Neutrophil (primary cell): ENCODE data around the gene TSPAN8.

ENCODE experiments used
- H3K27ac ChIP-seq: fragments of 200-600 bp; sonication (generic); 2 replicates; pipeline ENCODE4 v1.5.1; 2016; ENCODE audit warnings: mild to moderate bottlenecking, moderate library complexity
- H3K27me3 ChIP-seq: fragments of 200-600 bp; sonication (generic); 2 replicates; pipeline ENCODE4 v1.6.0; 2016; ENCODE audit warnings: mild to moderate bottlenecking
- H3K36me3 ChIP-seq: fragments of 200-600 bp; sonication (generic); 2 replicates; pipeline ENCODE4 v1.5.1; 2017
- H3K4me1 ChIP-seq, 2 experiments: fragments of 200-600 bp in 1 of 2; sonication (generic) in 1 of 2; 1 replicate in 1 of 2; 2 replicates in 1 of 2; pipeline versions ENCODE4 v1.5.1 to v1.6.1; 2013 to 2016; ENCODE audit warnings: low read depth in 1 of 2, low read length in 1 of 2, mild to moderate bottlenecking in 1 of 2, moderate library complexity in 1 of 2; ENCODE audit not compliant: control insufficient read depth in 1 of 2, insufficient read depth in 1 of 2
- H3K4me3 ChIP-seq, 2 experiments: fragments of 200-600 bp in 1 of 2; sonication (generic) in 1 of 2; 1 replicate in 1 of 2; 2 replicates in 1 of 2; pipeline ENCODE4 v1.5.1; 2013 to 2016; ENCODE audit warnings: low read depth in 1 of 2, low read length in 1 of 2, mild to moderate bottlenecking in 1 of 2, moderate library complexity in 1 of 2
- H3K9me3 ChIP-seq: fragments of 200-600 bp; sonication (generic); 2 replicates; pipeline ENCODE4 v1.5.1; 2016
- TF ChIP-seq, protein P1 (sequence below): fragments of 200-600 bp; sonication (generic); IDR thresholded peaks from 2 replicates; pipeline ENCODE4 v1.5.1; 2016; ENCODE audit warnings: antibody characterized with exemption

TSPAN8 gene

DNA sequence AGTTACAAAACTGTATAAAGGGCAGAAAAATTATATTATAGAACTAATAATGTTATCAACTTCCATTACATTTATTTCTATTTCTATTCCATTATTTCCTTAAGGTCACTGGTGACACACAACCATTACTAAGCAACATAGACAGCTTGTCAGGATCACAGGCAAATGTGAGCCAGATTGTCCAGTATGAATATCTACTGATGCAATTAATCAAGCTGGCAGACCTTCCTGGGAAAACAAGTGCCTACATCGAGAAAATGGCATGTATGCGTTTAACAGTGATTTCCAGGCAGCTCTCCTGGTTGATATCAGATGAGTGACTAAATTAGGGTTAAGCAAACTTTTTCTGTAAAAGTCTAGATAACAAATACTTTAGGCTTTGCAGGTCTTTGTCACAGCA lies 36.9 kb upstream of the TSPAN8 start:
- H3K27me3 ChIP-seq = no peaks in the 10 kb centered on the region
- no peak overlapping the region for H3K4me3 ChIP-seq
- H3K4me1 ChIP-seq = no peaks in the 10 kb centered on the region
- no peaks in the 10 kb centered on the region for H3K36me3 ChIP-seq
- no peak overlapping the region for H3K27ac ChIP-seq
- no peaks in the 10 kb centered on the region for H3K9me3 ChIP-seq
- TF ChIP-seq, protein P1, sequence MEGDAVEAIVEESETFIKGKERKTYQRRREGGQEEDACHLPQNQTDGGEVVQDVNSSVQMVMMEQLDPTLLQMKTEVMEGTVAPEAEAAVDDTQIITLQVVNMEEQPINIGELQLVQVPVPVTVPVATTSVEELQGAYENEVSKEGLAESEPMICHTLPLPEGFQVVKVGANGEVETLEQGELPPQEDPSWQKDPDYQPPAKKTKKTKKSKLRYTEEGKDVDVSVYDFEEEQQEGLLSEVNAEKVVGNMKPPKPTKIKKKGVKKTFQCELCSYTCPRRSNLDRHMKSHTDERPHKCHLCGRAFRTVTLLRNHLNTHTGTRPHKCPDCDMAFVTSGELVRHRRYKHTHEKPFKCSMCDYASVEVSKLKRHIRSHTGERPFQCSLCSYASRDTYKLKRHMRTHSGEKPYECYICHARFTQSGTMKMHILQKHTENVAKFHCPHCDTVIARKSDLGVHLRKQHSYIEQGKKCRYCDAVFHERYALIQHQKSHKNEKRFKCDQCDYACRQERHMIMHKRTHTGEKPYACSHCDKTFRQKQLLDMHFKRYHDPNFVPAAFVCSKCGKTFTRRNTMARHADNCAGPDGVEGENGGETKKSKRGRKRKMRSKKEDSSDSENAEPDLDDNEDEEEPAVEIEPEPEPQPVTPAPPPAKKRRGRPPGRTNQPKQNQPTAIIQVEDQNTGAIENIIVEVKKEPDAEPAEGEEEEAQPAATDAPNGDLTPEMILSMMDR = no peak

DNA sequence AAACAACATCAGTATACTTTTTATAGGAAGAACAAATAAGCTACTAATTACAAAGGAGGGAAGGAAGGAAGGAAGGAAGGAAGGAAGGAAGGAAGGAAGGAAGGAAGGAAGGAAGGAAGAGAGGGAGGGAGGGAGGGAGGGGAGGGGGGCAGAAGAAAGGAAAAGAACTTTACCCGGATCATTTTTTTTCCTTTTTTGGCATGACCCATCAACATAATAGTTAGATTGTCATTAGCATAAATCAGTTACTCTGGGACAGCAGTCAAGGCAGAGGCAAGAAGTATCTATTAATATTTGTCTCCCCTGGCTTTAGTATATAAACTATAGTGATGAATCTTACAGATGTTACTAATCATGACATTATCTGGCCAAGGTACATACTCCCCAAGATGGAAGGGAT lies 35.2 kb upstream of the TSPAN8 start:
- H3K4me1 ChIP-seq = no peaks in the 10 kb centered on the region
- no peak overlapping the region for H3K27ac ChIP-seq
- H3K9me3 ChIP-seq = no peaks in the 10 kb centered on the region
- no peaks in the 10 kb centered on the region for H3K27me3 ChIP-seq
- no peak overlapping the region for H3K4me3 ChIP-seq
- H3K36me3 ChIP-seq = no peaks in the 10 kb centered on the region
- TF ChIP-seq, protein P1 = no peak

DNA sequence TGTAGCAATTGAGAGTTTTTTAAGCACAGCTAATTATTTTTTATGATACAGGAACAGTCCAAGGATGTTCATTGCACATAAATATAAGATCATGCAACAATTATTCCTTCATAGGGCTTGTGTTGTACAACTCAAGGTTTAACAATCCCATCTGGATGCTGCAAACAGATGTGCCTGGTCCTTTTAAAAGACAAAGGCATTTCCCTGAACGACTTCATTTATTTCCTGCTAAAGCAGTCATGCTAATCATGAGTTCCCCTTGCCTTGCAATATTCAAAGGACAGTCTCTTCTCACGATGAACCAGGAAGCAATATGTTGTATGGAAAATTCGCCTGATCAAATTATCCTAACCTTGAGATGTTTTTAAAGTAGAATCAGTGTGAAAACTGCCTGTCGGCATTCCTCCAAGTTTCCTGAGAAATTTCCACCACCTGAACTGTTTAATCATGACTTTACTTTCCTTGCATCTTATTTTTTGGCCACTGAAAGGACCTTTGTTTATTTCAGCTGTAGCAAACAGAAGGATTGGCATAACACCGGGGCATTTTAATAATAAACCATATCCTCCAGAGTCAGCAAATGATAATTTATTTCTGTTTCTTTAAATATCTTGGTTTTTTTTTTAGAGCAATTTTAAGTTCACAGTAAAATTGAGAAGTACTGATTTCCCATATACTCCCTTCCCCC lies 33.9 kb upstream of the TSPAN8 start:
- no peaks in the 10 kb centered on the region for H3K27me3 ChIP-seq
- H3K9me3 ChIP-seq = no peaks in the 10 kb centered on the region
- TF ChIP-seq, protein P1 = no peak
- H3K4me3 ChIP-seq = no peak overlapping the region
- H3K36me3 ChIP-seq = no peaks in the 10 kb centered on the region
- H3K4me1 ChIP-seq = no peaks in the 10 kb centered on the region
- no peak overlapping the region for H3K27ac ChIP-seq

DNA sequence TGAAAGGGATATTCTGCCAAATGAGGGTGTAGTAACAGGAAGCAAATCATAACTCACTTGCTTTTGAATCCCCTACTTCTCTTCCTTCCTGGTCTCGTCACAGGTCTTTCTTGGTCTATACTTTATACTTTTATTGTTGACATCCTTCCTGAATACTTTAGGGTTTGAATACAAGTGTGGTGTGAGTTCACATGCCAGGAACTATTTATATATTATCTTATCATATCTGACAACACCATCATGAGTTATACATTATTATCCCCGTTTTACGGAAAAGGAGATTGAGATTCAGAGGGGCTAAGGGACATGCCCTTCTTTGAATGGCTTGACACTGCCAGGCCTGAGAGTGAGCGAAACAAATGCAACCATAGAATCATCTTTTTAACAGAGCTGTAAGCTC lies 33.0 kb upstream of the TSPAN8 start:
- TF ChIP-seq, protein P1 = no peak
- H3K4me1 ChIP-seq = no peaks in the 10 kb centered on the region
- no peaks in the 10 kb centered on the region for H3K27me3 ChIP-seq
- H3K4me3 ChIP-seq = no peak overlapping the region
- no peaks in the 10 kb centered on the region for H3K36me3 ChIP-seq
- no peak overlapping the region for H3K27ac ChIP-seq
- H3K9me3 ChIP-seq = no peaks in the 10 kb centered on the region

DNA sequence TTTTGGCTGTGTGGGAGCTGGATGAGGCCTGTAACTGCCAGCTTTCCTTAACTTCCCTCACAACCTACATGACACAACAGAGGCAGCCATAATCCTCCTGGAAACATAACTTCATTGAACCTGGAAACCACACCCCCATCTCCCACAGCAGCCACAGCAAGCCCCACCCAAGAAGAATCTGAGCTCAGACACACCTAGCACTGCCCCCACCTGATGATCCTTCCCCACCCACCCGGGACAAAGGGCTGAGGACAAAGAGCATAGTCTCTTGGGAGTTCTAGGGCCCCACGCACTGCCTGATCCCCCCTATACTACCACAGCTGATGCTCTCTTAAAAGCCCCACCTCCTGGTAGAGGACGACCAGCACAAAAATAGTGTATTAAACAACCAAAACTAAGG lies 29.6 kb upstream of the TSPAN8 start:
- Histone ChIP-seq H3K27me3 (no peaks in the 10 kb centered on the region), H3K27ac (no peak overlapping the region), H3K4me1 (no peaks in the 10 kb centered on the region), H3K4me3 (no peak overlapping the region), H3K36me3 (no peaks in the 10 kb centered on the region), H3K9me3 (no peaks in the 10 kb centered on the region)
- TF ChIP-seq, protein P1 = no peak
